HepG2 (cell line): ENCODE data around the gene TMEM95. TPM values are rescaled to one million over a fixed set of nuclear protein-coding genes. Genes with fewer than 3 reads are reported as not detected.

Experiments
- HNRNPLL ChIP-seq: fragments of 200-400 bp; formaldehyde crosslinking; IDR thresholded peaks from 2 replicates; pipeline ENCODE4 v1.6.1; 2017; ENCODE audit warnings: mild to moderate bottlenecking, low read depth, low read length; ENCODE audit not compliant: poor library complexity, severe bottlenecking
- HOXD1 ChIP-seq: sonication (generic); formaldehyde crosslinking; IDR thresholded peaks from 2 replicates; pipeline ENCODE4 v1.5.0; 2020; ENCODE audit warnings: missing genetic modification reagents
- JARID2 ChIP-seq: sonication (generic); formaldehyde crosslinking; IDR thresholded peaks from 2 replicates; pipeline ENCODE4 v1.8.1; 2023; ENCODE audit warnings: missing genetic modification reagents, inconsistent platforms; ENCODE audit not compliant: insufficient replicate concordance
- KAT8 ChIP-seq: IDR thresholded peaks from 2 replicates; pipeline ENCODE4 v1.6.1; 2016; ENCODE audit warnings: missing genetic modification reagents, missing compliant biosample characterization
- KDM2A ChIP-seq: sonication (generic); formaldehyde crosslinking; IDR thresholded peaks from 2 replicates; pipeline ENCODE4 v1.4.0; 2020; ENCODE audit warnings: low read depth, missing genetic modification reagents, borderline replicate concordance
- MIXL1 ChIP-seq: IDR thresholded peaks from 2 replicates; pipeline ENCODE4 v1.6.1; 2016
- NFIB ChIP-seq: sonication (generic); formaldehyde crosslinking; IDR thresholded peaks from 2 replicates; pipeline ENCODE4 v1.9.0; 2021; ENCODE audit warnings: missing genetic modification reagents, mild to moderate bottlenecking, borderline replicate concordance
- RFX3 ChIP-seq: IDR thresholded peaks from 2 replicates; pipeline ENCODE4 v1.6.1; 2016; ENCODE audit warnings: missing biosample characterization, missing genetic modification reagents
- SMARCE1 ChIP-seq: fragments of 450-650 bp; IDR thresholded peaks from 2 replicates; pipeline ENCODE4 v1.6.1; 2017; ENCODE audit warnings: borderline replicate concordance
- TRIM24 ChIP-seq: sonication (generic); formaldehyde crosslinking; IDR thresholded peaks from 2 replicates; pipeline ENCODE4 v1.8.0; 2022; ENCODE audit warnings: mild to moderate bottlenecking, missing genetic modification reagents
- YY1 ChIP-seq: IDR thresholded peaks from 2 replicates; pipeline ENCODE4 v1.6.1; 2011; ENCODE audit warnings: low read length, low read depth, moderate library complexity, mild to moderate bottlenecking; ENCODE audit not compliant: insufficient read depth, insufficient replicate concordance
- ZFYVE20 ChIP-seq: sonication (generic); formaldehyde crosslinking; IDR thresholded peaks from 2 replicates; pipeline ENCODE4 v1.8.0; 2023; ENCODE audit warnings: low read depth, mild to moderate bottlenecking, moderate library complexity, missing genetic modification reagents, borderline replicate concordance
- ZNF143 ChIP-seq: sonication (generic); formaldehyde crosslinking; IDR thresholded peaks from 2 replicates; pipeline ENCODE4 v1.4.0; 2020; ENCODE audit warnings: missing genetic modification reagents
- ZNF234 ChIP-seq: sonication (generic); formaldehyde crosslinking; conservative IDR thresholded peaks from 2 replicates; pipeline ENCODE4 v1.5.1; 2020; ENCODE audit warnings: mild to moderate bottlenecking, missing genetic modification reagents
- ZNF441 ChIP-seq: sonication (generic); formaldehyde crosslinking; IDR thresholded peaks from 2 replicates; pipeline ENCODE4 v1.7.0; 2021; ENCODE audit warnings: missing genetic modification reagents, borderline replicate concordance
- ZNF709 ChIP-seq: sonication (generic); formaldehyde crosslinking; IDR thresholded peaks from 2 replicates; pipeline ENCODE4 v1.5.0; 2020; ENCODE audit warnings: mild to moderate bottlenecking, missing genetic modification reagents
- ZNF768 ChIP-seq: sonication (generic); formaldehyde crosslinking; IDR thresholded peaks from 2 replicates; pipeline ENCODE4 v1.4.0; 2020; ENCODE audit warnings: missing genetic modification reagents
- polyA plus RNA-seq, 8 experiments: library from polyadenylated mRNA; depleted of rRNA in 3 of 8; stranded (reverse) in 7 of 8; unstranded in 1 of 8; fragments of >200 nt; fragmentation: Illumina TruSeq in 4 of 8; extraction: Trizol in 4 of 8; gene quantifications; 2 replicates each; pipeline versions ENCODE4 v1.2.1 to v1.2.3, GENCODE V29; 2011 to 2016; ENCODE audit warnings: low read depth in 4 of 8, missing spikeins in 1 of 8, mixed read lengths in 1 of 8; ENCODE audit not compliant: insufficient read depth in 1 of 8
- total RNA-seq, 5 experiments: library from RNA; depleted of rRNA; stranded (reverse); fragments of >200 nt; fragmentation: Illumina TruSeq; extraction: Trizol; gene quantifications; 2 replicates each; pipeline ENCODE4 v1.2.3, GENCODE V29; 2016; ENCODE audit warnings: low read depth in 1 of 5
- TF ChIP-seq, protein P1 (sequence below): sonication (generic); formaldehyde crosslinking; IDR thresholded peaks from 2 replicates; pipeline ENCODE4 v1.8.0; 2022; ENCODE audit warnings: missing genetic modification reagents, mild to moderate bottlenecking, moderate library complexity, borderline replicate concordance
- TF ChIP-seq, protein P2 (sequence below): sonication (generic); formaldehyde crosslinking; IDR thresholded peaks from one replicate; pipeline ENCODE4 v1.5.1; 2020; ENCODE audit warnings: mild to moderate bottlenecking, missing genetic modification reagents; ENCODE audit errors: not compliant biosample characterization

Gene TMEM95
- total and polyA plus RNA-seq, 2 of the 13 experiments (the other 11 are each of a cell fraction or from before 2014, with no cell fraction given): not detected

DNA sequence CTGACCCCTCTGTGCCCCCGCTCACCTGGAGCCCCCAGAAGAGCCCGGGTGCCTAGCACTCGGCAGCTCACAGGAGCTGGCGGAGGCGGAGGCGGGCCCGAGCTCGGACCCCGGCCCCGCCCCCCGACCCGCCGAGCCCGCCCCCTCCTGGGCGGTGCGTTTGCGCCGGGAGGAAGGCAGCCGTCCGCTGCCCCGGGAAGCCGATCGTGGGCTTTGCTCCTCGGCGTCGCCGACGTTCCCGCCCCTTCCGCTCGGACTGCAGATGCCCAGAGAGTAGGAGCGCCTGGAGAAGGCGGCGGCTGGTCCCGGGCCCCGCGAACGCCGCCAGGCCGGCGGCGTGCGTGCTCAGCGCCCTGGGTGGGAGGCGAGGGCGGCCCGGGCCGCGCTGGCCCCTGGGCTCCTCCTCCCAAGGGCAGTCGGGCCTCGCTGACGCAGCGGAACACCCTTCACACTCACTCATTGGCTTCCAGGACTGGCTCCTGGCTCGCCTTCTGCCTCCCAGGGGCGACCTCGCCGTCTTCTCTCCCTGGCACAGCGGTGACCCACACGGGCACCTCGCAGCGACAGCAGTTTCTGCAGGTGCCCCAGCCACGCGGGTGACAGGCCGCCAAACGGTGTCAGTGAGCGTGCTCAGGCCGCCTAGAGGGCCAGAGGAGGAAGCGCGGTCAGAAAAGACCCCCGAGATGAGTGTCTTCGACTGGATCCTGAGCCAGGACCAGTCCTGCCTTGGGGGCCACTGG is 39.7 kb downstream of the TMEM95 start, which contains the start of gene PLSCR3 (continued):
- TF ChIP-seq MIXL1 (CRISPR knock-in tag): 0 out of 2 replicates have a peak, but pooled peaks have one; percentile 14
- peak; percentile 58 for TF ChIP-seq KDM2A (CRISPR knock-in tag)
- peak; percentile 81 for TF ChIP-seq JARID2 (CRISPR knock-in tag)
- TF ChIP-seq HNRNPLL: peak; percentile 64
- TF ChIP-seq NFIB (CRISPR knock-in tag): no peak
- no peak for TF ChIP-seq TRIM24 (CRISPR knock-in tag)
- peak; percentile 82; the same call in 1 of the 2 replicates for TF ChIP-seq ZFYVE20 (CRISPR knock-in tag)
- no peak for TF ChIP-seq ZNF441 (CRISPR knock-in tag)
- no peak for TF ChIP-seq SMARCE1
- peak; percentile 70 for TF ChIP-seq YY1
- 0 out of 2 replicates have a peak, but pooled peaks have one; percentile 7 for TF ChIP-seq HOXD1 (CRISPR knock-in tag)
- peak; percentile 21; the same call in 1 of the 2 replicates for TF ChIP-seq KAT8 (CRISPR knock-in tag)
- TF ChIP-seq, protein P1, sequence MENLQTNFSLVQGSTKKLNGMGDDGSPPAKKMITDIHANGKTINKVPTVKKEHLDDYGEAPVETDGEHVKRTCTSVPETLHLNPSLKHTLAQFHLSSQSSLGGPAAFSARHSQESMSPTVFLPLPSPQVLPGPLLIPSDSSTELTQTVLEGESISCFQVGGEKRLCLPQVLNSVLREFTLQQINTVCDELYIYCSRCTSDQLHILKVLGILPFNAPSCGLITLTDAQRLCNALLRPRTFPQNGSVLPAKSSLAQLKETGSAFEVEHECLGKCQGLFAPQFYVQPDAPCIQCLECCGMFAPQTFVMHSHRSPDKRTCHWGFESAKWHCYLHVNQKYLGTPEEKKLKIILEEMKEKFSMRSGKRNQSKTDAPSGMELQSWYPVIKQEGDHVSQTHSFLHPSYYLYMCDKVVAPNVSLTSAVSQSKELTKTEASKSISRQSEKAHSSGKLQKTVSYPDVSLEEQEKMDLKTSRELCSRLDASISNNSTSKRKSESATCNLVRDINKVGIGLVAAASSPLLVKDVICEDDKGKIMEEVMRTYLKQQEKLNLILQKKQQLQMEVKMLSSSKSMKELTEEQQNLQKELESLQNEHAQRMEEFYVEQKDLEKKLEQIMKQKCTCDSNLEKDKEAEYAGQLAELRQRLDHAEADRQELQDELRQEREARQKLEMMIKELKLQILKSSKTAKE: peak; percentile 46; the same call in 1 of the 2 replicates
- 0 out of 2 replicates have a peak, but pooled peaks have one; percentile 23 for TF ChIP-seq ZNF143 (CRISPR knock-in tag)
- TF ChIP-seq, protein P2, sequence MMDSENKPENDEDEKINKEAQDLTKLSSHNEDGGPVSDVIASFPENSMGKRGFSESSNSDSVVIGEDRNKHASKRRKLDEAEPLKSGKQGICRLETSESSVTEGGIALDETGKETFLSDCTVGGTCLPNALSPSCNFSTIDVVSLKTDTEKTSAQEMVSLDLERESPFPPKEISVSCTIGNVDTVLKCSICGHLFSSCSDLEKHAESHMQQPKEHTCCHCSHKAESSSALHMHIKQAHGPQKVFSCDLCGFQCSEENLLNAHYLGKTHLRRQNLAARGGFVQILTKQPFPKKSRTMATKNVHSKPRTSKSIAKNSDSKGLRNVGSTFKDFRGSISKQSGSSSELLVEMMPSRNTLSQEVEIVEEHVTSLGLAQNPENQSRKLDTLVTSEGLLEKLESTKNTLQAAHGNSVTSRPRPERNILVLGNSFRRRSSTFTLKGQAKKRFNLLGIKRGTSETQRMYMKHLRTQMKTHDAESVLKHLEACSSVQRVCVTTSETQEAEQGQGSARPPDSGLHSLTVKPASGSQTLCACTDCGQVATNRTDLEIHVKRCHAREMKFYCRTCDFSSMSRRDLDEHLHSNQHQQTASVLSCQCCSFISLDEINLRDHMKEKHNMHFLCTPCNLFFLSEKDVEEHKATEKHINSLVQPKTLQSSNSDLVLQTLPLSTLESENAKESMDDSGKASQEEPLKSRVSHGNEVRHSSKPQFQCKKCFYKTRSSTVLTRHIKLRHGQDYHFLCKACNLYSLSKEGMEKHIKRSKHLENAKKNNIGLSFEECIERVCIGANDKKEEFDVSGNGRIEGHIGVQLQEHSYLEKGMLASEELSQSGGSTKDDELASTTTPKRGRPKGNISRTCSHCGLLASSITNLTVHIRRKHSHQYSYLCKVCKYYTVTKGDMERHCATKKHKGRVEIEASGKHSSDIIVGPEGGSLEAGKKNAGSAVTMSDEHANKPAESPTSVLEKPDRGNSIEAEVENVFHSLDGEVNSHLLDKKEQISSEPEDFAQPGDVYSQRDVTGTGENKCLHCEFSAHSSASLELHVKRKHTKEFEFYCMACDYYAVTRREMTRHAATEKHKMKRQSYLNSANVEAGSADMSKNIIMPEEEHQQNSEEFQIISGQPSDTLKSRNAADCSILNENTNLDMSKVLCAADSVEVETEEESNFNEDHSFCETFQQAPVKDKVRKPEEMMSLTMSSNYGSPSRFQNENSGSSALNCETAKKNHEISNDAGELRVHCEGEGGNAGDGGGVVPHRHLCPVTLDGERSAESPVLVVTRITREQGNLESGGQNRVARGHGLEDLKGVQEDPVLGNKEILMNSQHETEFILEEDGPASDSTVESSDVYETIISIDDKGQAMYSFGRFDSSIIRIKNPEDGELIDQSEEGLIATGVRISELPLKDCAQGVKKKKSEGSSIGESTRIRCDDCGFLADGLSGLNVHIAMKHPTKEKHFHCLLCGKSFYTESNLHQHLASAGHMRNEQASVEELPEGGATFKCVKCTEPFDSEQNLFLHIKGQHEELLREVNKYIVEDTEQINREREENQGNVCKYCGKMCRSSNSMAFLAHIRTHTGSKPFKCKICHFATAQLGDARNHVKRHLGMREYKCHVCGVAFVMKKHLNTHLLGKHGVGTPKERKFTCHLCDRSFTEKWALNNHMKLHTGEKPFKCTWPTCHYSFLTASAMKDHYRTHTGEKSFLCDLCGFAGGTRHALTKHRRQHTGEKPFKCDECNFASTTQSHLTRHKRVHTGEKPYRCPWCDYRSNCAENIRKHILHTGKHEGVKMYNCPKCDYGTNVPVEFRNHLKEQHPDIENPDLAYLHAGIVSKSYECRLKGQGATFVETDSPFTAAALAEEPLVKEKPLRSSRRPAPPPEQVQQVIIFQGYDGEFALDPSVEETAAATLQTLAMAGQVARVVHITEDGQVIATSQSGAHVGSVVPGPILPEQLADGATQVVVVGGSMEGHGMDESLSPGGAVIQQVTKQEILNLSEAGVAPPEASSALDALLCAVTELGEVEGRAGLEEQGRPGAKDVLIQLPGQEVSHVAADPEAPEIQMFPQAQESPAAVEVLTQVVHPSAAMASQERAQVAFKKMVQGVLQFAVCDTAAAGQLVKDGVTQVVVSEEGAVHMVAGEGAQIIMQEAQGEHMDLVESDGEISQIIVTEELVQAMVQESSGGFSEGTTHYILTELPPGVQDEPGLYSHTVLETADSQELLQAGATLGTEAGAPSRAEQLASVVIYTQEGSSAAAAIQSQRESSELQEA (CRISPR knock-in tag): peak; percentile 88
- TF ChIP-seq ZNF234: 0 out of 2 replicates have a peak, but pooled peaks have one; percentile 41
- no peak for TF ChIP-seq RFX3 (CRISPR knock-in tag)
- TF ChIP-seq ZNF768 (CRISPR knock-in tag): peak; percentile 62
- TF ChIP-seq ZNF709 (CRISPR knock-in tag): 0 out of 2 replicates have a peak, but pooled peaks have one; percentile 49
